ENCODE data around the gene HCN2. TPM values are rescaled to one million over a fixed set of nuclear protein-coding genes. Genes with fewer than 3 reads are reported as not detected.

The HCN2 gene
- total and polyA plus RNA-seq, 2 of the 8 experiments (the other 6 are each of a cell fraction or from before 2014, with no cell fraction given) = 1.0 to 4.0 TPM

DNA sequence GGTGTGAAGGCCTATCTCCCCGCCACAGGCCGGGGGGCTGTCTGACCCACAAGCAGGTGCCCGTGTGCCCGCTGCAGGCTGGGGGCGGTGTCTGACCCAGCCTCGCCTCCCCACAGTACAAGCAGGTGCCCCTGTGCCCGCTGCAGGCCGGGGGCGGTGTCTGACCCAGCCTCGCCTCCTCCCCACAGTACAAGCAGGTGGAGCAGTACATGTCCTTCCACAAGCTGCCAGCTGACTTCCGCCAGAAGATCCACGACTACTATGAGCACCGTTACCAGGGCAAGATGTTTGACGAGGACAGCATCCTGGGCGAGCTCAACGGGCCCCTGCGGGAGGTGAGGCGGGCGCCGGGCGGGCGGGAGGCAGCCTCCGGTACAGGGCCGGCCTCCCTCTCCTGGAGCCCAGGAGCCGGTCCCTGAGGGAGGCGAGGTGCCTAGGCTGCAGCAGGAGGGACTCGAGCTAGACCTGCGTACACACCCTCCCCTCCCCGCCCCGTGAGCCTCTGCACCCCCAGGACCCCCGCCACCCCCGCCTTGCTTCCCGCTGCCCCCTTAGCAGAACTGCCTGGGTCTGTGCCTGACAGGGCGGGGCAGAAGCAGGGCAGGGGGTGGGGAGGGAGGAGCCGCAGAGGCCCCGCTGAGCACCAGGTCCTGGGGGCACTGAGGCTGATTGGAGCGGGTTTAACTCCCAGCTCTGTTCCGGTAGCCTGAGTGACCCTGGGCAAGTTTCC, 20.6 kb downstream of the HCN2 start (continued):
- TF ChIP-seq, protein P1, sequence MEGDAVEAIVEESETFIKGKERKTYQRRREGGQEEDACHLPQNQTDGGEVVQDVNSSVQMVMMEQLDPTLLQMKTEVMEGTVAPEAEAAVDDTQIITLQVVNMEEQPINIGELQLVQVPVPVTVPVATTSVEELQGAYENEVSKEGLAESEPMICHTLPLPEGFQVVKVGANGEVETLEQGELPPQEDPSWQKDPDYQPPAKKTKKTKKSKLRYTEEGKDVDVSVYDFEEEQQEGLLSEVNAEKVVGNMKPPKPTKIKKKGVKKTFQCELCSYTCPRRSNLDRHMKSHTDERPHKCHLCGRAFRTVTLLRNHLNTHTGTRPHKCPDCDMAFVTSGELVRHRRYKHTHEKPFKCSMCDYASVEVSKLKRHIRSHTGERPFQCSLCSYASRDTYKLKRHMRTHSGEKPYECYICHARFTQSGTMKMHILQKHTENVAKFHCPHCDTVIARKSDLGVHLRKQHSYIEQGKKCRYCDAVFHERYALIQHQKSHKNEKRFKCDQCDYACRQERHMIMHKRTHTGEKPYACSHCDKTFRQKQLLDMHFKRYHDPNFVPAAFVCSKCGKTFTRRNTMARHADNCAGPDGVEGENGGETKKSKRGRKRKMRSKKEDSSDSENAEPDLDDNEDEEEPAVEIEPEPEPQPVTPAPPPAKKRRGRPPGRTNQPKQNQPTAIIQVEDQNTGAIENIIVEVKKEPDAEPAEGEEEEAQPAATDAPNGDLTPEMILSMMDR (IDR thresholded peaks at IDR 0.05; ENCODE audit: control extremely low read depth in 1 of 3, insufficient read depth in 1 of 3, low read depth in 1 of 3, low read length in 3 of 3) = no peak
- TF ChIP-seq RFX5 (IDR thresholded peaks at IDR 0.05; ENCODE audit: borderline replicate concordance, low read depth, low read length) (no peak), HDAC2 (IDR thresholded peaks at IDR 0.05; ENCODE audit: borderline replicate concordance in 1 of 2, low read depth in 2 of 2, low read length in 2 of 2) (no peak), USF2 (IDR thresholded peaks at IDR 0.05; ENCODE audit: low read length) (no peak), GTF2F1 (IDR thresholded peaks at IDR 0.05; ENCODE audit: borderline replicate concordance, low read depth, low read length) (no peak)
